Urinary bladder (tissue), 4 donors: Measurements from ENCODE around the gene ELOA. TPM values are rescaled to one million over a fixed set of nuclear protein-coding genes. Genes with fewer than 3 reads are reported as not detected.
A peak's percentile ranks its signal among the peaks of the same experiment; 100 is the strongest.
"Not testable (repeated sequence)": the region's sequence is repeated elsewhere in the genome, so short reads cannot be mapped to it uniquely, and the experiment has no call there.

Experiments
- DNase-seq: peaks from one replicate; pipeline ENCODE4 v3.0.0-alpha.2; 2015; ENCODE audit errors: extremely low spot score
- H3K27ac ChIP-seq: one replicate; pipeline ENCODE4 v1.5.1; 2013; ENCODE audit warnings: low read depth, mild to moderate bottlenecking, moderate library complexity
- H3K36me3 ChIP-seq: one replicate; pipeline ENCODE4 v1.6.1; 2013; ENCODE audit warnings: mild to moderate bottlenecking, moderate library complexity; ENCODE audit not compliant: insufficient read depth
- H3K4me1 ChIP-seq: one replicate; pipeline ENCODE4 v1.6.1; 2013; ENCODE audit warnings: mild to moderate bottlenecking, moderate library complexity; ENCODE audit not compliant: insufficient read depth
- H3K4me3 ChIP-seq: one replicate; pipeline ENCODE4 v1.5.1; 2013; ENCODE audit warnings: low read depth, low read length
- WGBS: extraction: QIAGEN DNeasy Blood & Tissue Kit; methylation state at CpG from one replicate; pipeline ENCODE4 v1.1.7; 2013; 5-methylcytosine and 5-hydroxymethylcytosine counted together
- polyA plus RNA-seq: library from polyadenylated mRNA; stranded (reverse); fragments of 200-250 nt; gene quantifications from one replicate; pipeline ENCODE4 v1.2.3, GENCODE V29; 2013
- total RNA-seq: library from RNA; depleted of rRNA; stranded (reverse); fragments of >200 nt; gene quantifications from one replicate; pipeline ENCODE4 v1.2.3, GENCODE V29; 2014
- donor health status: healthy with polysubstance abuse.
- donor health status: healthy.

Gene ELOA
- total and polyA plus RNA-seq, 2 donors, result 17.3 to 21.5 TPM

DNA sequence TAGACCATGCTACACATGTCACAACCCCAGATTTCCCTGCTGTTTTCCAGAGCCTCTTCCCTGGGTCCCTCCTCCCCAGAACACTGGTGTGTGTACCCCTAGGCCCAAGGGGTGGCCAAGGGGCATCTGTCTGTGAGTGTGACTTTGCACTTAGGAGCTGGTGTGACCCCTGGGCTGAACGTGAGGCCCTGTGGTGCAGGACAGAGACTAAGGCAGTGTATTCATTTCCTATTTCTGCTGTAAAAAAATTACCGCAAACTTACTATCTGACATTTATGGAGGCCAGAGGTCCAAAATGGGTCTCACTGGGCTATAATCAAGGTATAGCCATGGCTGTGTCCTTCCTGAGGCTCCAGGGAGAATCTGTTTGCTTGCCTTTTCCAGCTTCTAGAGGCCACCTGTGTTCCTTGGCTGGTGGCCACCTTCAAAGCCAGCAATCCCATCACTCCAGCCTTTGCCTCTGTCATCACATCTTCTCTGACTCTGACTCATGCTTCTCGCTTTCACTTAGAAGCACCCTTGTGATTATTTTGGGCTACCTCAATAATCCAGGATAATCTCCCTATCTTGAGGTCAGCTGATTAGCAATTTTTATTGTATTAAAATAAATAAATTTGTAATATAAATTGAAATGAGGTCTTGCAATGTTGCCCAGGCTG lies 24.0 kb upstream of the ELOA start:
- H3K36me3 ChIP-seq, result no peaks in the 10 kb centered on the region
- H3K4me1 ChIP-seq, result no peaks in the 10 kb centered on the region
- no peak overlapping the region for H3K4me3 ChIP-seq
- no peak for DNase-seq
- H3K27ac ChIP-seq, result no peak overlapping the region
- 82% methylated on average over 3 of the region's 3 CpGs for WGBS

DNA sequence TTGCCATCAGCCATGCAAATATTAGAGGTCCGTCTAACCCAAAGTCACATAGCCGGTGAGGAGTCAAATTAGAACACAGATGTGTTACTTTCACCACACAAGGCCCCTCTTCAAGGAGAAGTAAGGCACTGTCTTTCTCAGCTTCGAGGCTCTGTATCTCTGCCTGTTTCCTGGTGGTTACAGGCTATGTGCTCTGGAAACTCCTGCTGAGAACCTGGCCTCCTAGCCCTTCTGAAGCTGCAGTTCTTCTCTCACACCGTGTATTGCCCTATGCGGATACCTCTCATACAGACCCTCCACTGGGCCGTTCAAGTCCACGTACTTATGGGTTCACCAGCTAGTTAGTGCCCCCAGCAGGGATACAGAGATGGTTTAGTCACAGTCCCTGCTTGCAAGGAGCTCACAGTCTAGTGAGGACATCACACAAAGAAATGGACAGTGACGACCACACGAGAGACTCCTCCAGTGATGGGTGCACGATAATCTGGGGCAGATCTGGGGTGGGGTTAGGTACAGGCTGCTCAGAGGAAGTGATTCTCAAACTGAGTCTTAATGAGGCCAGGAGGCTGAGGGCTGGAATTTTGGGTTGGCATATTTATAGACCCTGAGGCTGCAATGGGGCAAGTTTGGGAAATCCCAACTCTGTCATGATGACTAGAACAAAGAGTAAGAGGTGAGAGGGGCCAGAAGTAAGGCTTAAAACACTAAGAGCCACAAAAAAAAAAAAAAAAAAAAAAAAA lies 22.8 kb upstream of the ELOA start:
- DNase-seq, result no peak
- Histone ChIP-seq H3K27ac (no peak overlapping the region), H3K4me3 (no peak overlapping the region), H3K36me3 (no peaks in the 10 kb centered on the region), H3K4me1 (no peaks in the 10 kb centered on the region)
- WGBS, result 84% methylated on average over 10 of the region's 10 CpGs

DNA sequence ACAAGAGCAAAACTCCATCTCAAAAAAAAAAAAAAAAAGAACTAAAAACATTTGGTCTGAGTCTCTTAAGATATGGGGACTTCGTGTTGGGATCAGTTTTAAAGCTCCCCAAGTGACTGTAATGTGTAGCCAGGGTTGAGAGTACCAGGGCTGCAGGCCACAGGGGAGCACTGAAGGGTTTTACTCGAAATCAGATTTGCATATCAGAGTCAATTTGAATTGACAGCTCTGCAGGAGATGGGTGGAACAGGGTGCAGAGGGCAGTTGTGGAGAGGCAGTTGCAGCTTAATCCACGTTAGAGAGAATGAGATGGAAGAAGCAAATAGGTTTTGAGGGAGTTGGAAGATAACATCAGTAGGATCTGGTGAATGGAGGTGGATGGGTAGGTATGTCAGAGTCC lies 20.6 kb upstream of the ELOA start:
- no peak for DNase-seq
- no peak overlapping the region for H3K27ac ChIP-seq
- WGBS, result 79% methylated on average over 3 of the region's 3 CpGs
- no peaks in the 10 kb centered on the region for H3K36me3 ChIP-seq
- no peak overlapping the region for H3K4me3 ChIP-seq
- H3K4me1 ChIP-seq, result no peaks in the 10 kb centered on the region

DNA sequence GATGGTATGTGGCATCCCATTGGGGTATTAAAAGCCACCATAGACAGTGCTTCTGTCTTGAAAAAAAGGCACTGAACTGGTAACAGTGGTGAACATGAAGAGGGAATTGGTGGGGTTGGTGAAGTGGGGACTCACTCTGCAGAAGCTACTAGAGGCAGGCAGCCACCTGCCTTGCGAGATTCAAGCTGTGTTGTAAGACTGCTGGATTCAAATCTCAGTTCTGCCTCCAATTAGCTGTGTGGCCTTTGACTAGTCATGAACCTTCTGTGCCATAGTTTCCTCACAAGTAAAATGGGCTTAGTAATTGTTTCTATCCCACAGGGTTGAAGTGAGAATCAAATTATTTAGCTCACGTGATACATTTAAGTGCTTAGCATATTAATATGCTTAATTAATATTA lies 16.6 kb upstream of the ELOA start:
- H3K4me3 ChIP-seq, result no peak overlapping the region
- DNase-seq, result no peak
- WGBS, result 91% methylated on average over 2 of the region's 2 CpGs
- H3K36me3 ChIP-seq, result no peaks in the 10 kb centered on the region
- no peaks in the 10 kb centered on the region for H3K4me1 ChIP-seq
- H3K27ac ChIP-seq, result no peak overlapping the region

DNA sequence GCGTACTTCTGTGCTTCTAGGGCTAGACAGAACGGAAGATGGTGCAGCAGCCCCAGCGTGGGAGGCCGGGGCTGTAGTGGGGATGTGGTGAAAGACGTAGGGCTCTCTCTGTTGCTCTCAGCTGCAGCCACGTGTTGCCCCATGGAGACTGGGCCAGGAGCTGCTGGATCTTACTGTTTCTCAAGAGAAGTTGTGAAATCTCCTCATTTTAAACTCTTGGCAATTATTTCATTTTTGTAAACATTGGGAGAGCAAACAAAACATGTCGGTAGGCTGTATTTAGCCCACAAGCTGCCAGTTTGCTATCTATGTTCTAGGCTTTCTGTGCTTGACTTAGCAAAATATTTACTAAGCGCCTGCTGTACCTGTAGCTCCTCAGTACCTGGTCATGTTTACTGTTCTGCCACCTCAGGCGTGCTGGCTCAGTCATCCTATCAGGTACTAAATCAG lies 15.9 kb upstream of the ELOA start:
- no peak for DNase-seq
- Histone ChIP-seq H3K36me3 (no peaks in the 10 kb centered on the region), H3K4me1 (no peaks in the 10 kb centered on the region), H3K27ac (peak overlapping the region; percentile 82), H3K4me3 (no peak overlapping the region)
- WGBS, result 49% methylated on average over 9 of the region's 9 CpGs

DNA sequence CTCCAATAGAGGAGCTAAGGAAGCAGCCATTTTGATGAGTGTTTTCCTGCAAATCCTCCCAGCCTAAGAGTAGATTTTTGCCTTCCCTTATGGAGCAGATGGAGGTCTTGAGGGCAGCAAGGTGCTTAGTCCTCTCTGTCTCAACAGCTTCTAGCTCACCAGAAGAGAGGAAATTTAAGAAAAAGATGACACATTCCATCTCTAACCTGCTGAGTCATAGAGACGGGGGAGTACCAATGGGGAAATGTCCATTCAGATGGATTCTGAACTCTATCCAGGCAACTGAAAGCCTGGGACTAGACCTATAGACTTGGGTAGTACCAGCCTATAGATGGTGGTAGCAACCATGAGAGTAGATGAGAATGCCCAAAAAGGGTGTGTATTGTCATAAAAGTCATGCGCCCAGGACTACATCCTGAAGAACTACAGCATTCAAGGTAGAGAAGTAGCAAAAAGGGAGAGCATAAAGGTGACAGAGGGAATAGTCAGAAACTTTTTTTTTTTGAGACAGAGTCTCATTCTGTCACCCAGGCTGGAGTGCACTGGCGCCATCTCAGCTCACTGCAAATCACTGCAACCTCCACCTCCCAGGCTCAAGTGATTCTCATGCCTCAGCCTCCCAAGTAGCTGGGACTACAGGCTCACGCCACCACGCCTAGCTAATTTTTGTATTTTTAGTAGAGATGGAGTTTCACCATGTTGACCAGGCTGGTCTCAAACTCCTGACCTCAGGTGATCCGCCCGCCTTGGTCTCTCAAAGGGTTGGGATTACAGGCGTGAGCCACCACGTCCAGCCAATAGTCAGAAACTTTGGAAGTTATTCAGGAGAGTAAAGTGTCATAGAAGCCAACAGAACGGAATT lies 10.7 kb upstream of the ELOA start:
- 91% methylated on average over 10 of the region's 10 CpGs for WGBS
- H3K27ac ChIP-seq, result no peak overlapping the region
- no peak for DNase-seq
- no peaks in the 10 kb centered on the region for H3K36me3 ChIP-seq
- H3K4me1 ChIP-seq, result no peaks in the 10 kb centered on the region
- no peak overlapping the region for H3K4me3 ChIP-seq

DNA sequence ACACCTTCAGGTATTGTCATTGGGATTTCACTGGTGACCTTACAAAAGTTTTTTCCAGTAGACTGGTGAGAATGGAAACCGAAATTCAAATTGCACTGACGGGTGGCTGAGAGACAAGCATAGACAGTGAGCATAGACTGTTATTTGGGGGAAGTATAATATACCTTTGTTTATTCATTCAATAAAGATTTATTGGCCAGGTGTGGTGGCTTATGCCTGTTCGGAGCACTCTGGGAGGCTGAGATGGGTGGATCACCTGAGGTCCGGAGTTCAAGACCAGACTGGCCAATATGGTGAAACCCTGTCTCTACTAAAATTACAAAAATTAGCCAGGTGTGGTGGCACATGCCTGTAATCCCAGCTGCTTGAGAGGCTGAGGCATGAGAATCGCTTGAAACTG lies 10.0 kb upstream of the ELOA start:
- H3K27ac ChIP-seq, DNase-seq, H3K4me1 ChIP-seq, H3K36me3 ChIP-seq, H3K4me3 ChIP-seq: not testable (repeated sequence)
- 97% methylated on average over 5 of the region's 5 CpGs for WGBS

DNA sequence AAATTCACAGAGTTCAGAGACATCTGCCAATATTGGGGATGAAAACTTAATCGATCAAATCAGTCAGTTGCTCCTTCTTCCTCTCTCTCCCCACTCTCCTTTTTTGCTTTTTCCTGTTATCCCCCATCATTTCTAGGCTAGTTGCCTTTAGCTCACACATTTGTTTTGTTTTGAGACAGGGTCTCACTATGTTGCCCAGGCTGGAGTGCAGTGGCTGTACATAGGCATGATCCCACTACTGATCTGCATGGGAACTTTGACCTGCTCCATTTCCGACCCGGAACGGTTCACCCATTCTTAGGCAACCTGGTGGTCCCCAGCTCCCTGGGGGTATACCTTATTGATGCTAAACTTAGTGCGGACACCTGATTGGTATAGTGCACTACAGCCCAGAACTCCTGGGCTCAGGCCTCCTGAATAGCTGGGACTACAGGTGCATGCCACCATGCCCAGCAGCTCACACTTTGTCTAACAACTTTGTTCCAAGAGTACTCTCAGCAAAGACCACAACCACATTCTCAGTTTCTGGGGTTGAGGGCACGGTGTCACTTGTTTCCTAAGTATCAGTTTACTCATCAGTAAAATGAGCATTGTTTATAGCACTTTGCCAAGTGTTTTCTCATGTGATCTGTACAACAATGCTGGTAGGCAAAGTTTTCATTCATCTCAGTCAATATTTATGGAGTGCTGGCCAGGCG lies 6.7 kb upstream of the ELOA start:
- no peaks in the 10 kb centered on the region for H3K36me3 ChIP-seq
- DNase-seq, result no peak
- no peak overlapping the region for H3K27ac ChIP-seq
- H3K4me1 ChIP-seq, result no peaks in the 10 kb centered on the region
- no peak overlapping the region for H3K4me3 ChIP-seq
- 95% methylated on average over 7 of the region's 7 CpGs for WGBS

DNA sequence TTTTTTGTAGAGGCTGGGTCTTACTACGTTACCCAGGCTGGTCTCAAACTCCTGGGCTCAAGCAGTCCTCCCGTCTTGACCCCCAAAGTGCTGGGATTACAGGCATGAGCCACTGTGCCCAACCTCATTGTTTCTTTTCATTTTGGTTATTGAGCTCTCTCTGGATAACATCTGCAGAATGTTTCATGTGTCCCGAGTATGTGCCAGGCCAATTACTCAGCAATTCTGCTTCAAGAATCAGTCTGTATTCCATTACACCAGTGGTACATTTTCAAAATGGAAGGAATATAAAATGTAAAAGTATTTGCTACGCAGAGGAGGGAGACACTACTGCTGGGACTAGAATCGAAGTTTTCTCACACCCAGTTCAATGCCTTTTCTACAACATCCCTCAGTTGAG lies 1.7 kb upstream of the ELOA start:
- no peaks in the 10 kb centered on the region for H3K36me3 ChIP-seq
- no peak overlapping the region for H3K4me3 ChIP-seq
- H3K27ac ChIP-seq, result no peak overlapping the region
- no peak for DNase-seq
- H3K4me1 ChIP-seq, result no peaks in the 10 kb centered on the region
- 88% methylated on average over 5 of the region's 5 CpGs for WGBS

DNA sequence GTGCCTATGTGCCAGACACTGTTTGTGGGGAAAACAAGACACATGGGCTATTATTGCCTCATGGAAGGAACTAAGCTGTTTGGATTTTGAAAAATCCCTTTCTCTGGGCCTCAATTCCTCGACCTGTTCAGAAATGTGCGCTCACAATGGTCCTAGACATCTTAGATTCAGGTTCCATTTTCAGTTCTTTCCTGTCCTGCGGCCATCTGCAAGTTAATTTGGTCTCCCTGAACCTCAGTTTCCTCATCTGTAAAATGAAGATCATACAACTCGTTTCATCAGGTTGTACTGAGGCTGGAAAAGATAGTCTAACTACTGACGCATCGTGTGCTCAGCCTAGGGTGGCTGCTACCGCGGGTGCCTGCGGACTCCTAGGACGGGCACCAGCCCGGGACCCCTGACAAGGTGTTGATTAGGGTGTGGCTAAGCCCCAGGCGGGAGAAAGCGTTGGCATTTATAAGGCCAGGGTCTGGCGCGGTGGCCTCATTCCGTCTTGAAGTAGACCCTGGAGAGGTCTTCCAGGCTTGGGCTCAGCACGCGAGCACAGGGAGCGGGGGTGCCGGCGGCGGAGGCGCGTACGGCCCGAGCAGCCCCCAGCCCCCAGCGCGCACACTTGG lies 493 bp upstream of the ELOA start:
- no peaks in the 10 kb centered on the region for H3K36me3 ChIP-seq
- H3K27ac ChIP-seq, result peak overlapping the region; percentile 90
- DNase-seq, result no peak
- 8% methylated on average over 28 of the region's 28 CpGs for WGBS
- peak overlapping the region; percentile 93 for H3K4me3 ChIP-seq
- H3K4me1 ChIP-seq, result no peaks in the 10 kb centered on the region

DNA sequence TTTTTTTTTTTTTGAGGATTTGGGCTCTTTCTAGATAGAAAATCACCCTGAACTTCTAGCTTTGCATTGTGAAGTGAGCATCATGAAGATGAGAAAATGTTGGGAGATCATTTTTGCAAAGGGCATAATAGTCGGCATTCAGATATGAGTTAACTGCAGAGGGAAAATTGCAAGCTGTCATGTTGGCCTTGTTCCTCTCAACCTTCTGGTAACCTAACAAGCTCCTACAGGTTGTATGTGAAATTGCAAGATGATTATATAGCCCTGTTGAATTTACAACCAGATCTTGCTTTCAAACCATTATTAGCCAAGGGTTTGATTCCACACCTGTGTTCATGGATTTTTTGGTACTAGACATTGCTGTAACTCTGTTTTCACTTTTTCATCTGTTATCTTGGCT lies 2.2 kb downstream of the ELOA start:
- Histone ChIP-seq H3K4me1 (no peaks in the 10 kb centered on the region), H3K27ac (no peak overlapping the region), H3K36me3 (no peaks in the 10 kb centered on the region), H3K4me3 (no peak overlapping the region)
- no peak for DNase-seq
- WGBS, result 63% methylated on average over 1 of the region's 1 CpG

DNA sequence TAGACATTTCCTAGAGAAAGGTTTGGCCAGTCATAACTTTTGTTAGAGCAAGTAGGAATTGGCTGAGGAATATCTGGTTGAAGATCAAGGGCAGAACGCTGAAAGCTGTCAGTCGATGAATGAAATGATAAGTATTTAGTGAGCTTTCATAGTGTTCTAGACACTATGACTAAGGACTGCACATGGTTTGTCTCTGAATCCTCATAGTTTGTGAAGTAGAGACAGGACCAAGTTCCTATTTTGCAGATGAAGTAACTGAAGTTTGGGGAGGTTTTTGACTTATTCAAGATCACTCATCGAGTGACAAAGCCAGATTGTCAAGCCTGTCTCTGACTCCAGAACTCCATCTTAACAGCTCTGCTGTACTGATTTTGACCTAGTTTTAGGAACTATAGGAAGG lies 4.7 kb downstream of the ELOA start:
- Histone ChIP-seq H3K27ac (no peak overlapping the region), H3K4me3 (no peak overlapping the region), H3K4me1 (no peaks in the 10 kb centered on the region), H3K36me3 (peaks cover 5% of the 10 kb centered on the region)
- WGBS, result 78% methylated on average over 3 of the region's 3 CpGs
- no peak for DNase-seq
